HepG2 (cell line): Measurements from ENCODE around the gene AURKA. TPM values are rescaled to one million over a fixed set of nuclear protein-coding genes. Genes with fewer than 3 reads are reported as not detected.
A peak's percentile ranks its signal among the peaks of the same experiment; 100 is the strongest.

Experiments used
- ATAC-seq: fragments of 200-7000 bp; cut with Tn5 transposase; 3 replicates; pipeline ENCODE4 v1.9.1; 2020; ENCODE audit warnings: mild to moderate bottlenecking, moderate library complexity
- BruUV-seq: library from RNA; stranded (reverse); fragments of 400-500 nt; replicated peaks from 2 replicates; lab custom pipeline; 2021; lab: Mats Ljungman, UMichigan
- CTCF ChIA-PET: fragments of 300-600 bp; formaldehyde crosslinking; extraction: SDS; loops from one replicate; lab custom pipeline; 2021; ENCODE audit warnings: low total read pairs, inconsistent platforms, low intra/inter-chr PET ratio; lab: Yijun Ruan, JAX
- POLR2A ChIA-PET: fragments of 350-600 bp; sonication (Branson Sonifier 250); formaldehyde crosslinking; loops from one replicate; lab custom pipeline; 2020; ENCODE audit warnings: antibody characterized with exemption, inconsistent platforms; lab: Yijun Ruan, JAX
- DNase-seq: peaks from one replicate; pipeline ENCODE4 v3.0.0-alpha.2; 2015; ENCODE audit warnings: low spot score
- FAIRE-seq: peaks from 3 replicates; lab custom pipeline; 2011; peaks lifted over from hg19 to GRCh38; lab: Jason Lieb, UNC
- H2AFZ ChIP-seq: one replicate; pipeline ENCODE4 v1.6.1; 2011; ENCODE audit warnings: low read length, inconsistent platforms
- H3K27ac ChIP-seq: fragments of 300-600 bp; 3 replicates; pipeline ENCODE4 v1.8.0; 2011; ENCODE audit warnings: mixed run types, mild to moderate bottlenecking, mixed read lengths, low read length, inconsistent platforms; ENCODE audit not compliant: insufficient read depth; ENCODE audit errors: extremely low read length
- H3K27me3 ChIP-seq, 2 experiments: fragments of 200-600 bp in 1 of 2; 2 replicates in 1 of 2; 3 replicates in 1 of 2; pipeline versions ENCODE4 v1.6.0 to v1.8.0; 2011; ENCODE audit warnings: low read length in 2 of 2, mild to moderate bottlenecking in 2 of 2, moderate library complexity in 2 of 2, inconsistent platforms in 1 of 2; ENCODE audit not compliant: insufficient read depth in 2 of 2, control insufficient read depth in 1 of 2
- H3K36me3 ChIP-seq, 2 experiments: fragments of 200-600 bp in 1 of 2; replicated peaks in 1 of 2; 2 replicates in 1 of 2; 3 replicates in 1 of 2; pipeline versions ENCODE4 v1.5.1 to v1.8.0; 2011; ENCODE audit warnings: low read length in 2 of 2, inconsistent platforms in 1 of 2; ENCODE audit not compliant: insufficient read depth in 2 of 2, control insufficient read depth in 1 of 2
- H3K4me1 ChIP-seq: 2 replicates; pipeline ENCODE4 v1.5.1; 2012; ENCODE audit warnings: low read length, inconsistent platforms; ENCODE audit not compliant: insufficient read depth
- H3K4me2 ChIP-seq: 2 replicates; pipeline ENCODE4 v1.6.0; 2011; ENCODE audit warnings: low read depth, low read length, inconsistent platforms
- H3K4me3 ChIP-seq, 3 experiments: fragments of 200-600 bp in 1 of 3; sonication (generic), shearing (Covaris generic) in 1 of 3; replicated peaks in 1 of 3; 2 replicates each; pipeline ENCODE4 v1.5.1; 2011 to 2016; ENCODE audit warnings: low read length in 3 of 3, inconsistent platforms in 2 of 3, low read depth in 2 of 3, mild to moderate bottlenecking in 2 of 3, control low read depth in 1 of 3, mixed read lengths in 1 of 3; ENCODE audit not compliant: insufficient read depth in 1 of 3
- H3K79me2 ChIP-seq: one replicate; pipeline ENCODE4 v1.6.1; 2011; ENCODE audit warnings: low read length, inconsistent platforms; ENCODE audit not compliant: insufficient read depth
- H3K9ac ChIP-seq: 2 replicates; pipeline ENCODE4 v1.6.0; 2011; ENCODE audit warnings: mild to moderate bottlenecking, low read depth, low read length, inconsistent platforms; ENCODE audit not compliant: insufficient read depth
- H3K9me3 ChIP-seq: 2 replicates; pipeline ENCODE4 v1.5.1; 2012; ENCODE audit warnings: mild to moderate bottlenecking, low read length
- H4K20me1 ChIP-seq: 2 replicates; pipeline ENCODE4 v1.6.0; 2011; ENCODE audit warnings: inconsistent platforms, mild to moderate bottlenecking, low read length, moderate library complexity; ENCODE audit not compliant: insufficient read depth
- FOXJ3 ChIP-seq: sonication (generic); formaldehyde crosslinking; IDR thresholded peaks from 2 replicates; pipeline ENCODE4 v1.4.0; 2020; ENCODE audit warnings: missing genetic modification reagents, mild to moderate bottlenecking, borderline replicate concordance
- GTF3A ChIP-seq: sonication (generic); formaldehyde crosslinking; conservative IDR thresholded peaks from 2 replicates; pipeline ENCODE4 v1.4.0; 2020; ENCODE audit warnings: mild to moderate bottlenecking, missing genetic modification reagents
- ISL2 ChIP-seq: sonication (generic); formaldehyde crosslinking; IDR thresholded peaks from 2 replicates; pipeline ENCODE4 v1.5.0; 2020; ENCODE audit warnings: missing genetic modification reagents
- PLSCR1 ChIP-seq: sonication (generic); formaldehyde crosslinking; IDR thresholded peaks from 2 replicates; pipeline ENCODE4 v1.5.0; 2020; ENCODE audit warnings: missing genetic modification reagents, mild to moderate bottlenecking, borderline replicate concordance
- TEF ChIP-seq: sonication (generic); formaldehyde crosslinking; IDR thresholded peaks from 2 replicates; pipeline ENCODE4 v1.5.0; 2020; ENCODE audit warnings: missing genetic modification reagents
- ZGPAT ChIP-seq: IDR thresholded peaks from 2 replicates; pipeline ENCODE4 v1.6.1; 2016; ENCODE audit warnings: mild to moderate bottlenecking
- ZNF205 ChIP-seq: IDR thresholded peaks from 2 replicates; pipeline ENCODE4 v1.6.1; 2018; ENCODE audit warnings: missing biosample characterization, missing genetic modification reagents
- ZNF280B ChIP-seq: sonication (generic); formaldehyde crosslinking; IDR thresholded peaks from 2 replicates; pipeline ENCODE4 v1.5.0; 2020; ENCODE audit warnings: missing genetic modification reagents, mild to moderate bottlenecking, borderline replicate concordance
- ZNF513 ChIP-seq: sonication (generic); formaldehyde crosslinking; conservative IDR thresholded peaks from 2 replicates; pipeline ENCODE4 v1.5.0; 2020; ENCODE audit warnings: missing genetic modification reagents
- ZNF570 ChIP-seq: sonication (generic); formaldehyde crosslinking; IDR thresholded peaks from 2 replicates; pipeline ENCODE4 v1.4.0; 2020; ENCODE audit warnings: mild to moderate bottlenecking, missing genetic modification reagents, borderline replicate concordance
- WGBS: methylation state at CpG from one replicate; pipeline ENCODE4 v1.1.6; 2017; ENCODE audit warnings: low lambda C conversion rate; 5-methylcytosine and 5-hydroxymethylcytosine counted together
- in situ Hi-C: cut with HindIII; loops from 2 replicates; pipeline ENCODE4 v1.10.0; 2017; ENCODE audit warnings: low pct_unique_long_range_greater_than_20kb; ENCODE audit not compliant: extremely low pct_ligation_motif_present
- intact Hi-C: fragments of 100-400 bp; cut with micrococcal nuclease; formaldehyde crosslinking; loops from one replicate; pipeline ENCODE4 v1.10.0; 2022; ENCODE audit not compliant: unreplicated experiment
- polyA plus RNA-seq, 8 experiments: library from polyadenylated mRNA; depleted of rRNA in 3 of 8; stranded (reverse) in 7 of 8; unstranded in 1 of 8; fragments of >200 nt; fragmentation: Illumina TruSeq in 4 of 8; extraction: Trizol in 4 of 8; gene quantifications; 2 replicates each; pipeline versions ENCODE4 v1.2.1 to v1.2.3, GENCODE V29; 2011 to 2016; ENCODE audit warnings: low read depth in 4 of 8, missing spikeins in 1 of 8, mixed read lengths in 1 of 8; ENCODE audit not compliant: insufficient read depth in 1 of 8
- total RNA-seq, 5 experiments: library from RNA; depleted of rRNA; stranded (reverse); fragments of >200 nt; fragmentation: Illumina TruSeq; extraction: Trizol; gene quantifications; 2 replicates each; pipeline ENCODE4 v1.2.3, GENCODE V29; 2016; ENCODE audit warnings: low read depth in 1 of 5

The AURKA gene
- total and polyA plus RNA-seq, 2 of the 13 experiments (the other 11 are each of a cell fraction or from before 2014, with no cell fraction given) = 96.4 to 224 TPM

GRCh38 chr20:56347628-56348304, 44.2 kb downstream of the AURKA start:
- CTCF ChIA-PET = no interaction called here
- no peak overlapping the region for H3K27ac ChIP-seq
- DNase-seq (no peak), ATAC-seq (no peak), FAIRE-seq (no peak)
- H4K20me1 ChIP-seq = no peaks in the 10 kb centered on the region
- no TSS peak for BruUV-seq
- H3K4me2 ChIP-seq = peak overlapping the region; percentile 9
- H3K9ac ChIP-seq = no peak overlapping the region
- H3K79me2 ChIP-seq = no peaks in the 10 kb centered on the region
- in situ Hi-C loops (no loop called here), intact Hi-C loops (no loop called here)
- H3K36me3 ChIP-seq = no peaks in the 10 kb centered on the region
- POLR2A ChIA-PET = no interaction called here
- TF ChIP-seq ZGPAT (CRISPR knock-in tag) (0 out of 2 replicates have a peak, but pooled peaks have one; percentile 9), ZNF570 (no peak)
- H2AFZ ChIP-seq = no peak overlapping the region
- H3K27me3 ChIP-seq = peaks cover 0 to 11% of the 10 kb centered on the region in 2 experiments; a peak in 1 of 5 replicates
- no peak overlapping the region for H3K4me3 ChIP-seq
- no peaks in the 10 kb centered on the region for H3K9me3 ChIP-seq
- peaks cover 14% of the 10 kb centered on the region for H3K4me1 ChIP-seq
- 69% methylated on average over 13 of the region's 13 CpGs for WGBS

GRCh38 chr20:56345911-56346310, 46.1 kb downstream of the AURKA start:
- no peak overlapping the region for H2AFZ ChIP-seq
- DNase-seq = no peak
- H3K4me3 ChIP-seq = no peak overlapping the region
- H3K36me3 ChIP-seq = no peaks in the 10 kb centered on the region
- WGBS = 45% methylated on average over 8 of the region's 8 CpGs
- BruUV-seq = no TSS peak
- FAIRE-seq = no peak
- in situ Hi-C loops = no loop called here
- no peaks in the 10 kb centered on the region for H3K9me3 ChIP-seq
- peaks cover 0 to 7% of the 10 kb centered on the region in 2 experiments; a peak in 1 of 5 replicates for H3K27me3 ChIP-seq
- CTCF ChIA-PET = no interaction called here
- no peak overlapping the region for H3K27ac ChIP-seq
- H3K9ac ChIP-seq = no peak overlapping the region
- ATAC-seq = no peak
- no peaks in the 10 kb centered on the region for H4K20me1 ChIP-seq
- H3K4me1 ChIP-seq = peaks cover 14% of the 10 kb centered on the region
- TF ChIP-seq FOXJ3 (CRISPR knock-in tag) (no peak), GTF3A (CRISPR knock-in tag) (no peak), ZNF280B (CRISPR knock-in tag) (no peak), ZNF513 (no peak), ZNF205 (CRISPR knock-in tag) (no peak), ISL2 (CRISPR knock-in tag) (no peak), PLSCR1 (CRISPR knock-in tag) (no peak), TEF (CRISPR knock-in tag) (no peak)
- H3K4me2 ChIP-seq = no peak overlapping the region
- intact Hi-C loops = loop anchor here (2.0 kb wide), 2 partner anchors 97 to 1665 kb away; partner anchors contain the start of gene MC3R
- H3K79me2 ChIP-seq = no peaks in the 10 kb centered on the region
- POLR2A ChIA-PET = no interaction called here
